Naive B cell (primary cell): ENCODE data around the gene SPRY1. TPM values are rescaled to one million over a fixed set of nuclear protein-coding genes. Genes with fewer than 3 reads are reported as not detected.

Source experiments
- ATAC-seq, 2 donors: fragments of 150-1000 bp; cut with Tn5 transposase; 2 replicates each; pipeline ENCODE4 v1.10.0; 2021; ENCODE audit warnings: low read depth in 2 of 2, mild to moderate bottlenecking in 2 of 2, moderate library complexity in 2 of 2
- DNase-seq: peaks from one replicate; pipeline ENCODE4 v3.0.0; 2022
- H3K27ac Mint-ChIP-seq, 6 donors: one replicate each; pipeline ENCODE4 v1.8.0; 2020 to 2022; ENCODE audit warnings: mild to moderate bottlenecking in 6 of 6, mixed read lengths in 6 of 6, moderate library complexity in 5 of 6, inconsistent platforms in 2 of 6
- H3K27me3 Mint-ChIP-seq, 3 donors: one replicate each; pipeline ENCODE4 v1.8.0; 2021 to 2022; ENCODE audit warnings: mixed read lengths in 3 of 3, mild to moderate bottlenecking in 1 of 3
- H3K36me3 Mint-ChIP-seq, 2 donors: one replicate each; pipeline ENCODE4 v1.8.0; 2020 to 2022; ENCODE audit warnings: mixed read lengths in 2 of 2, inconsistent platforms in 1 of 2, mild to moderate bottlenecking in 1 of 2
- H3K4me1 Mint-ChIP-seq, 3 donors: one replicate each; pipeline ENCODE4 v1.8.0; 2020 to 2022; ENCODE audit warnings: mixed read lengths in 3 of 3, inconsistent platforms in 1 of 3, mild to moderate bottlenecking in 1 of 3, moderate library complexity in 1 of 3
- H3K4me3 Mint-ChIP-seq, 8 donors: one replicate each; pipeline ENCODE4 v1.8.0; 2020 to 2022; ENCODE audit warnings: mild to moderate bottlenecking in 8 of 8, mixed read lengths in 8 of 8, moderate library complexity in 8 of 8, inconsistent platforms in 2 of 8
- H3K9me3 Mint-ChIP-seq, 7 donors: one replicate each; pipeline ENCODE4 v1.8.0; 2020 to 2022; ENCODE audit warnings: mixed read lengths in 7 of 7, mild to moderate bottlenecking in 5 of 7, inconsistent platforms in 2 of 7, moderate library complexity in 1 of 7
- polyA plus RNA-seq, 6 donors: library from polyadenylated mRNA; unstranded; fragments of 300-500 nt; fragmentation: Illumina TruSeq; gene quantifications; one replicate each; pipeline ENCODE4 v1.2.3, GENCODE V29; 2021; ENCODE audit warnings: low read depth in 6 of 6

Gene SPRY1
- polyA plus RNA-seq, 6 donors from 2014 or later, result 24.3 to 44.1 (median 31.5) TPM

- H3K4me1 Mint-ChIP-seq, result peaks cover 17 to 22% (median 18%) of the 10 kb centered on the region in 3 donors
- peak in 1 of 2 donors; percentile 34 for ATAC-seq
- H3K4me3 Mint-ChIP-seq, result peak overlapping the region in 2 of 8 donors; percentile 9 to 21
- no peaks in the 10 kb centered on the region for H3K9me3 Mint-ChIP-seq
- no peak for DNase-seq
- H3K27me3 Mint-ChIP-seq, result peaks cover 0 to 7% (median 0%) of the 10 kb centered on the region in 3 donors
- H3K36me3 Mint-ChIP-seq, result no peaks in the 10 kb centered on the region
- peak overlapping the region in 1 of 6 donors; percentile 38 for H3K27ac Mint-ChIP-seq
Measured at GRCh38 chr4:123359449-123360315, 36.9 kb upstream of the SPRY1 start.

DNA sequence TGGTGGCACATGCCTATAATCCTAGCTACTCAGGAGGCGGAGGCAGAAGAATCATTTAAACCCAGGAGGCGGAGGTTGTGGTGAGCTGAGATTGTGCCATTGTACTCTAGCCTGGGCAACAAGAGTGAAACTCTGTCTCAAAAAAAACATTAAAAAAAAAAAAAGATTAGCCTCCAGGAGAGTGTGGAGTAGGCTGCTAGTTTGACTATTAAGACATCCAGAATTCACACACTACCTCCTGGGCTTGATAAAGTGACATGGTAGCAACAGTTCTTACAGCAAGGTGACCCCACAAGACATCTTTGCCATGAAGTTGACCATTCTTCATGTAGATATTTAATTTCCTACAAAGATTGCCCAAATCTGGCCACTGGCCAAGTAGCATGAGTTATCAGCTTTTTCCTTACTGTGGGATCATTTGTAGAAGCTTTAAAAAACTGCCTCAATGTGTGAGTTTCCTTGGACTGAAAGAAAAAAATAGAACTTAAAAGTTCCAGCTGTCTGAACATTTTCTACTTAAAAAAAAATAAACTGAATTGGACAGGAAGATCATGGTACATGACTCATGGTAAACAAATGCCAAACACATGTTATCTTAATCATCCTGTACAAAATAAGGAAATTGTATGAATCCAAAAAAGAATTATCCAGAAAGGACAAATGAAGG lies 35.3 kb upstream of the SPRY1 start:
- ATAC-seq (no peak), DNase-seq (no peak)
- Mint-ChIP-seq H3K27ac (no peak overlapping the region), H3K36me3 (no peaks in the 10 kb centered on the region), H3K4me3 (peak overlapping the region in 1 of 8 donors; percentile 22), H3K27me3 (peaks cover 0 to 7% (median 0%) of the 10 kb centered on the region in 3 donors), H3K9me3 (no peaks in the 10 kb centered on the region), H3K4me1 (peaks cover 17 to 22% (median 18%) of the 10 kb centered on the region in 3 donors)

DNA sequence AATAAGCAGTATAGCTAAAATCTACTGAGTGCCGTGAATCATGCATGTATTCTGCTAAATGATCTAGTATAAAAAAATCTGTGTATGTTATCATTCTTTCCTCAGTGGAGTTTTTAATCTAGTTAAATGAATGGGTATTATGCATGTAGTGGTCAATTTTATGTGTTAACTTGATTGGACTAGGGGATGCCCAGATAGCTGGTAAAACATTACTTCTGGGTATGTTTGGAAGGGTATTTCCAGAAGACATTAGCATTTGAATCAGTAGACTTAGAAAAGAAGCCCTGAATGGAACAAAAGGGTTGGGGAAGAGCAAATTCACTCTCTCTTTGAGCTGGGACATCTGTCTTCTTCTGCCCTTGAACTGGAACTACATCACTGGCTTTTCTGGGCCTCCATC lies 34.5 kb upstream of the SPRY1 start:
- Mint-ChIP-seq H3K4me3 (no peak overlapping the region), H3K27ac (peak overlapping the region in 1 of 6 donors; percentile 20), H3K27me3 (peaks cover 0 to 5% (median 0%) of the 10 kb centered on the region in 3 donors), H3K36me3 (no peaks in the 10 kb centered on the region), H3K9me3 (no peaks in the 10 kb centered on the region), H3K4me1 (peaks cover 17 to 22% (median 18%) of the 10 kb centered on the region in 3 donors)
- no peak for ATAC-seq
- DNase-seq, result no peak

DNA sequence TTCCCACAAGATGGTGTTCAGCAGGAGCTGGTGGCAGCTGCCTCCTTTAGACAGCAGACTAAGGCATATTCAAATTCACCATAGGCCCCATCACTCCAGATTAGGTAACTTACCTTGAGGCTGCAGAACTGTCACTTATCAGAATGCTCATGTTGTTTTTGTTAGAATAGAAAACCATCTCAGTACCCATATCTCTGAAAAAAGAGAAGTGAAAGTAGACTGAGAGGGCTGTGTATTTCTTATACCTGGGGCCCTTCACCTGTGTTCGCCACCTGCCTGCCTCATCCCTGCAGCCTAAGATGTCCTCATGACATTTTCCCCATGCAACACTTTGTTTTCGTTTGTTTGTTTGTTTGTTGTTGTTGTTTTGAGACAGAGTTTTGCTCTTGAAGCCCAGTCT lies 32.9 kb upstream of the SPRY1 start:
- peak; percentile 95 to 97 for ATAC-seq
- peak; percentile 29 for DNase-seq
- Mint-ChIP-seq H3K4me3 (no peak overlapping the region), H3K27ac (peak overlapping the region in 3 of 6 donors; percentile 78 to 94 (median 90)), H3K9me3 (no peaks in the 10 kb centered on the region), H3K27me3 (no peaks in the 10 kb centered on the region), H3K4me1 (peaks cover 17 to 22% (median 18%) of the 10 kb centered on the region in 3 donors), H3K36me3 (no peaks in the 10 kb centered on the region)

- Mint-ChIP-seq H3K4me3 (no peak overlapping the region), H3K4me1 (peaks cover 14 to 18% (median 17%) of the 10 kb centered on the region in 3 donors), H3K9me3 (no peaks in the 10 kb centered on the region), H3K27me3 (no peaks in the 10 kb centered on the region), H3K27ac (peak overlapping the region in 1 of 6 donors; percentile 83), H3K36me3 (no peaks in the 10 kb centered on the region)
- DNase-seq (no peak), ATAC-seq (no peak)
Measured at GRCh38 chr4:123364906-123365305, 31.7 kb upstream of the SPRY1 start.

- H3K27ac Mint-ChIP-seq, result peak overlapping the region in 1 of 6 donors; percentile 8
- H3K4me3 Mint-ChIP-seq, result no peak overlapping the region
- no peaks in the 10 kb centered on the region for H3K36me3 Mint-ChIP-seq
- no peaks in the 10 kb centered on the region for H3K27me3 Mint-ChIP-seq
- no peaks in the 10 kb centered on the region for H3K9me3 Mint-ChIP-seq
- no peak for DNase-seq
- H3K4me1 Mint-ChIP-seq, result peaks cover 14 to 17% (median 17%) of the 10 kb centered on the region in 3 donors
- no peak for ATAC-seq
Measured at GRCh38 chr4:123365412-123365811, 31.2 kb upstream of the SPRY1 start.

DNA sequence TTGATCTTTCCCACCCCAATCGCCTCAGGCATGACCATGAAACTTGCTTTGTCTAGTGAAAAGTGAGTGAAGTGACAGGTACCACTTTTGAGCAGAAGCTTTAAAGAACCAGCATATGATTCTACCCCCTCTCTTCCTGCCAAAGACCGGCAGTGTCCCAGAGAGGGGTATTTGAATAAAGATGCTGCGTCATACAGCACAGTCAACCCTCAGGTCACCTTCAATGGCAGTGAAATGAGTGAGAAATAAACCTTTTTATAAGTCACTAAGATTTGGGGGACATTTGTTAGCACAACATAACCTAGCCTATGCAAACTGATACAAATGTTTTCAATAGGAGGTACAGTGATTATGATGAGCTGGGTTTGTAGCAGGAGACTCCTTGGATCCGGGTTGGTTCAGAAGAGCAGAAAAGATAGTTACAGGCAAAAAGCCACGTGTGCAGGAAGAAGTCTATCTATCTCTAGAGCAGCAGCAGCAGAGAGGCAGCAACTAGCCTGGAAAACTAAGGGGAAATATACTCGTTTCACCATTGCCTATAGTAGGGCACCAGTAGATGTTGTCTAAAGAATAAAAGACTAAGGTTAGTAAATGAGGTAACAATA lies 30.3 kb upstream of the SPRY1 start:
- Mint-ChIP-seq H3K4me3 (no peak overlapping the region), H3K4me1 (peaks cover 14 to 17% (median 17%) of the 10 kb centered on the region in 3 donors), H3K36me3 (no peaks in the 10 kb centered on the region), H3K9me3 (peaks cover 0 to 2% (median 0%) of the 10 kb centered on the region in 7 donors), H3K27me3 (no peaks in the 10 kb centered on the region), H3K27ac (peak overlapping the region in 2 of 6 donors; percentile 13 to 71)
- no peak for DNase-seq
- no peak for ATAC-seq

GRCh38 chr4:123378794-123379193 lies 17.8 kb upstream of the SPRY1 start:
- Mint-ChIP-seq H3K4me1 (no peaks in the 10 kb centered on the region), H3K27me3 (peaks cover 0 to 11% (median 5%) of the 10 kb centered on the region in 3 donors)

GRCh38 chr4:123379392-123379791 lies 17.2 kb upstream of the SPRY1 start:
- H3K27me3 Mint-ChIP-seq, result peaks cover 0 to 11% (median 5%) of the 10 kb centered on the region in 3 donors
- no peak overlapping the region for H3K27ac Mint-ChIP-seq
- no peak for DNase-seq
- H3K4me1 Mint-ChIP-seq, result no peaks in the 10 kb centered on the region
- H3K36me3 Mint-ChIP-seq, result no peaks in the 10 kb centered on the region
- peaks cover 0 to 5% (median 3%) of the 10 kb centered on the region in 7 donors for H3K9me3 Mint-ChIP-seq
- ATAC-seq, result no peak
- no peak overlapping the region for H3K4me3 Mint-ChIP-seq

More at GRCh38 chr4:123378794-123379193, 17.8 kb upstream of the SPRY1 start:
- H3K36me3 Mint-ChIP-seq, result peaks cover 0 to 2% of the 10 kb centered on the region in 2 donors
- no peak overlapping the region for H3K4me3 Mint-ChIP-seq
- H3K9me3 Mint-ChIP-seq, result peaks cover 0 to 11% (median 4%) of the 10 kb centered on the region in 7 donors
- DNase-seq, result no peak
- no peak for ATAC-seq
- H3K27ac Mint-ChIP-seq, result no peak overlapping the region

DNA sequence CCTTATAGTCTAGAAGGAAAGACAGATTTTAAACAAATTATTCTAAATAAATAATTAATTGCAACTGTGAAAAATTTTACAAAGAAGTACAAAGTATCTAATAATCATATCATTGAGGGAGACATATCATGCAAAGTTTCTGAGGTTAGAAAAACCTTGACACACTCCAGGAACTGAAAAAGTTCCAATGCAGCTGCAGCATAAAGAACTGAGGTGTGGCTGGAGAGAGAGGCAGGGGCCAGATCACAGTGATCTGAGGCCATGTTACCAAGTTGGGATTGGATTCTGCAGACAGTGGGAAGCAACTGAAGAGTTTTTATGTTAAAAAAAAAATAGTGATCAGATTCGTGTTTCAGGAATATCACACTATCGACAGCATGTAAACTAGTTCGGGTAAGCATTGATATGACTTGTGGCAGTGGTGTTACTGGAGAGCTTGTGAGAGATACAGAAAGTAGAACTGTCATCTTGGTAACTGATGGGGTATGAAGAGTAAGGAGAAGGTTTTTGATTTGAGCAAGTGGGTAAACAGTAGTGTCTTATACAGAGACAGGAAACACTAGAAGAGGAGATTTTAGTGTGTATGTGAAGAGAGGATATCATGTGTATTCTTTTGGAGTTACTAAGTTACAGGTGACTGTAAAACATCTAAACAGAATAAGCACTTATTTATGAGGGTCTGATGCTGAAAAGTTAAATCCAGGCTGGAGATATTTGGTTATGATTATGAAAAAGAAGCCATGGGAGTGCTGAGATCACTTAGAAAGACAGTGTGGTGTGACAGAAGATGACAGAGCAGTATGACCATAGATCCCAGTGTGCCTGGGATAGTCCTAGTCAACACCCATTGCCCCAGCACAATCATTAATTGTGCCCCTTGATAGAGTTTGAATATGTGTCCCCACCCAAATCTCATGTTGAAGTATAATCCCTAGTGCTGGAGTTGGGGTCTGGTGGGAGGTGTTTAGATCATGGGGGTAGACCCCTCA lies 15.6 kb upstream of the SPRY1 start:
- H3K27me3 Mint-ChIP-seq, result peaks cover 0 to 11% (median 9%) of the 10 kb centered on the region in 3 donors
- no peaks in the 10 kb centered on the region for H3K4me1 Mint-ChIP-seq
- peak overlapping the region in 1 of 6 donors; percentile 63 for H3K27ac Mint-ChIP-seq
- no peak overlapping the region for H3K4me3 Mint-ChIP-seq
- DNase-seq, result no peak
- peaks cover 0 to 5% (median 0%) of the 10 kb centered on the region in 7 donors for H3K9me3 Mint-ChIP-seq
- H3K36me3 Mint-ChIP-seq, result no peaks in the 10 kb centered on the region
- ATAC-seq, result no peak

DNA sequence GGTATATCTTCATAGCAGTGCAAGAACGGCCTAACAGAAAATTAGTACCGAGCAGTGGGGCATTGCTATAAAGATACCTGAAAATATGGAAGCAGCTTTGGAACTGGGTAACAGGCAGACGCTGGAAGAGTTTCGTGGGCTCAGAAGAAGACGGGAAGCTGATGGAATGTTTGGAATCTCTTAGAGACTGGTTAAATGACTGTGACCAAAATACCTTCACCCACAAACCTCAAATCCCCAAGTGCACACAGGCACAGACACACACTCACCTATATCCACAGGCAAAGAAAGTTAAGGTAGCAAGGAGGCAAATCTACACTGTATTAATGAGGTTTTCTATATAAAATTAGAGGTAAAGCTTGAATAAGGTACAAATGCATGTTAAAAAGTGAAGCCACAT lies 14.6 kb upstream of the SPRY1 start:
- H3K4me3 Mint-ChIP-seq, result peak overlapping the region in 1 of 8 donors; percentile 57
- ATAC-seq (no peak), DNase-seq (no peak)
- no peaks in the 10 kb centered on the region for H3K4me1 Mint-ChIP-seq
- no peaks in the 10 kb centered on the region for H3K36me3 Mint-ChIP-seq
- H3K9me3 Mint-ChIP-seq, result peaks cover 0 to 3% (median 0%) of the 10 kb centered on the region in 7 donors
- no peak overlapping the region for H3K27ac Mint-ChIP-seq
- H3K27me3 Mint-ChIP-seq, result peaks cover 0 to 11% (median 9%) of the 10 kb centered on the region in 3 donors

DNA sequence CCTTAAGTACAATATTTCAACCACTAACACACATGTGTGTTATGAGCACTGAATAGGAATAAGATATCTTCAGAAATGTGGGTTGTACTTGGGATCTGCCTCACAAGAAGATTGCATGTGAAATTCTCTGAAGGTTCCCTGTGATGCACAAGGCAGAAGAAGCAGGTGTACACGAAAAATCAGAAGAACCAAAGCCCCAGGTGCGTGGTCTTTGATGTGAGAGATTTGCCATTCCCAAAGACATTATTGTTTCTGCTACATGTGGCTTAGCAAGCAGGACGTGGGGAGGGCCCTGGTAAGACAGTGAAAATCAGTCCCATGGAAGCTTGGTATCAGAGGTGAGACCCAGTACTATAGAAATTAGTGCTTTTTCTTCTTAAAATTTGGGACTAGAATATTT lies 13.0 kb upstream of the SPRY1 start:
- Mint-ChIP-seq H3K4me1 (no peaks in the 10 kb centered on the region), H3K27me3 (peaks cover 0 to 11% (median 9%) of the 10 kb centered on the region in 3 donors), H3K9me3 (no peaks in the 10 kb centered on the region), H3K27ac (no peak overlapping the region), H3K36me3 (no peaks in the 10 kb centered on the region), H3K4me3 (no peak overlapping the region)
- no peak for DNase-seq
- ATAC-seq, result no peak
